CD4-positive, alpha-beta memory T cell (primary cell): ENCODE data around the gene ZFTA. TPM values are rescaled to one million over a fixed set of nuclear protein-coding genes. Genes with fewer than 3 reads are reported as not detected.
"Not testable (repeated sequence)": the region's sequence is repeated elsewhere in the genome, so short reads cannot be mapped to it uniquely, and the experiment has no call there.

Experiments
- CTCF ChIA-PET: fragments of 350-600 bp; sonication (Branson Sonifier 250); formaldehyde crosslinking; loops from one replicate; lab custom pipeline; 2021; ENCODE audit warnings: inconsistent platforms; ENCODE audit not compliant: partially characterized antibody; lab: Charles Lee
- POLR2A ChIA-PET: fragments of 350-600 bp; sonication (Branson Sonifier 250); formaldehyde crosslinking; loops from one replicate; lab custom pipeline; 2021; ENCODE audit not compliant: partially characterized antibody; lab: Charles Lee
- DNase-seq, 5 donors: peaks; one replicate each; pipeline versions ENCODE4 v3.0.0 to v3.0.0-alpha.2; 2020 to 2022; ENCODE audit warnings: mixed read lengths in 1 of 5
- H3K27ac ChIP-seq: one replicate; pipeline ENCODE4 v1.7.0; 2013; ENCODE audit warnings: low read depth, low read length
- H3K27me3 ChIP-seq: 2 replicates; pipeline ENCODE4 v1.7.0; 2013; ENCODE audit warnings: mild to moderate bottlenecking, low read length, moderate library complexity; ENCODE audit not compliant: insufficient read depth
- H3K36me3 ChIP-seq: 2 replicates; pipeline ENCODE4 v1.7.0; 2013; ENCODE audit warnings: mild to moderate bottlenecking, low read length, moderate library complexity; ENCODE audit not compliant: insufficient read depth
- H3K4me1 ChIP-seq: 2 replicates; pipeline ENCODE4 v1.7.0; 2013; ENCODE audit warnings: mild to moderate bottlenecking, low read length, moderate library complexity; ENCODE audit not compliant: insufficient read depth
- H3K4me3 ChIP-seq, 2 donors: one replicate each; pipeline ENCODE4 v1.7.0; 2013; ENCODE audit warnings: low read length in 2 of 2, mild to moderate bottlenecking in 1 of 2
- H3K9me3 ChIP-seq, 2 donors: one replicate each; pipeline ENCODE4 v1.7.0; 2013; ENCODE audit warnings: low read length in 2 of 2, control low read depth in 1 of 2; ENCODE audit not compliant: control insufficient read depth in 1 of 2
- H3K27ac Mint-ChIP-seq, 7 donors: one replicate each; pipeline ENCODE4 v1.8.0; 2020 to 2021; ENCODE audit warnings: mixed read lengths in 7 of 7, mild to moderate bottlenecking in 6 of 7, inconsistent platforms in 3 of 7, moderate library complexity in 3 of 7
- H3K27me3 Mint-ChIP-seq, 2 donors: one replicate each; pipeline ENCODE4 v1.8.0; 2020 to 2021; ENCODE audit warnings: mixed read lengths in 2 of 2
- H3K36me3 Mint-ChIP-seq, 2 donors: one replicate each; pipeline ENCODE4 v1.8.0; 2020 to 2021; ENCODE audit warnings: mixed read lengths in 2 of 2, inconsistent platforms in 1 of 2, mild to moderate bottlenecking in 1 of 2
- H3K4me1 Mint-ChIP-seq, 4 donors: one replicate each; pipeline ENCODE4 v1.8.0; 2020 to 2021; ENCODE audit warnings: mixed read lengths in 4 of 4, mild to moderate bottlenecking in 1 of 4
- H3K4me3 Mint-ChIP-seq, 8 donors: one replicate each; pipeline ENCODE4 v1.8.0; 2020 to 2021; ENCODE audit warnings: mixed read lengths in 8 of 8, mild to moderate bottlenecking in 7 of 8, moderate library complexity in 6 of 8, inconsistent platforms in 3 of 8
- H3K9me3 Mint-ChIP-seq, 8 donors: one replicate each; pipeline ENCODE4 v1.8.0; 2020 to 2021; ENCODE audit warnings: mixed read lengths in 8 of 8, mild to moderate bottlenecking in 5 of 8, inconsistent platforms in 3 of 8, moderate library complexity in 1 of 8
- intact Hi-C: fragments of 100-400 bp; cut with micrococcal nuclease; formaldehyde crosslinking; loops from one replicate; pipeline ENCODE4 v1.15.1; 2023
- polyA plus RNA-seq, 2 donors: library from polyadenylated mRNA; unstranded; fragments of 300-500 nt; fragmentation: Illumina TruSeq; gene quantifications; one replicate each; pipeline ENCODE4 v1.2.3, GENCODE V29; 2021
- total RNA-seq, 2 experiments: library from RNA; stranded (reverse); gene quantifications; one replicate each; pipeline ENCODE4 v1.2.3, GENCODE V29; 2021

The ZFTA gene
- total and polyA plus RNA-seq, 4 experiments from 2014 or later: 0.06 to 1.7 (median 1.4) TPM; not detected in 1

DNA sequence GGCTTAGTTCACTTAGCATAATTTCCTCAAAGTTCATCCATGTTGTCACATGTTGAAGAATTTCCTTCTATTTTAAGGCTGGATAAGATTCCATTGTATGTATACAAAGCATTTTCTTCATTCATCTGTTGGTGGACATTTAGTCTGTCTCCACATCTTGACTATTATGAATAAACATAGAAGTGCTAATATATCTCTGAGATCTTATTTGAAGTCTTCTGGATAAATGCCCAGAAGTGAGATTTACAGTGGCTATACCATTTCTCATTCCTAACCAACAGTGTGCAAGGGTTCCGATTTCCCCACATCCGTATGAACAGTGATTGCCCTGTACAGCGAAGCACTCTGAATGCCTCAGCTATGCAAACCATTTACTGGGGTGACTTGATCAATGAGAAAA, 6.6 kb upstream of the ZFTA start:
- POLR2A ChIA-PET: no interaction called here
- intact Hi-C loops: no loop called here
- no peaks in the 10 kb centered on the region for H3K9me3 Mint-ChIP-seq
- no peak for DNase-seq
- Histone ChIP-seq H3K4me3 (no peak overlapping the region), H3K4me1 (no peaks in the 10 kb centered on the region), H3K27ac (no peak overlapping the region), H3K27me3 (peaks cover under 1% of the 10 kb centered on the region), H3K9me3 (no peaks in the 10 kb centered on the region), H3K36me3 (no peaks in the 10 kb centered on the region)
- no peak overlapping the region for H3K4me3 Mint-ChIP-seq
- H3K36me3 Mint-ChIP-seq: no peaks in the 10 kb centered on the region
- CTCF ChIA-PET: no interaction called here
- H3K27me3 Mint-ChIP-seq: peaks cover 8 to 12% of the 10 kb centered on the region in 2 donors
- H3K4me1 Mint-ChIP-seq: peaks cover 0 to under 1% (median 0%) of the 10 kb centered on the region in 4 donors
- no peak overlapping the region for H3K27ac Mint-ChIP-seq

DNA sequence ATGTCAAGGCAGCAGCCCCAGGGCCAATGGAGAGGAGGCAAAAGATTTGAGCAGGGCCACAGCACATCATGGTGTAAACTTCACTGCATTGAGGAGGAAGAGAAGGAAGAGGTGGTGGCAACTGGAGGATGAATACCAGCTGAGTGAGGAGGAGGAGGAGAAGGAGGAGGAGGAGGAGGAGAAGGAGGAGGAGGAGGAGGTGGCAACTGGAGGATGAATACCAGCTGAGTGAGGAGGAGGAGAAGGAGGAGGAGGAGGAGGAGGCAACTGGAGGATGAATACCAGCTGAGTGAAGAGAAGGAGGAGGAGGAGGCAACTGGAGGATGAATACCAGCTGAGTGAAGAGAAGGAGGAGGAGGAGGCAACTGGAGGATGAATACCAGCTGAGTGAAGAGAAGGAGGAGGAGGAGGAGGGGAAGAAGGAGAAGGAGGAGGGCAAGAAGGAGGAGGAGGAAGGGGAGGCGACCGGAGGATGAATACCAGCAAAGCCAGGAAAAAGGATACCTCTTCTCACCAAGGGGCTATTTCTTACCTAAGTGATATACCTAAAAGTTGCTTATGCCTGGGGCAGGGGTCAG, 3.3 kb upstream of the ZFTA start:
- POLR2A ChIA-PET: not testable (repeated sequence)
- H3K27me3 Mint-ChIP-seq: peaks cover 4 to 17% of the 10 kb centered on the region in 2 donors

DNA sequence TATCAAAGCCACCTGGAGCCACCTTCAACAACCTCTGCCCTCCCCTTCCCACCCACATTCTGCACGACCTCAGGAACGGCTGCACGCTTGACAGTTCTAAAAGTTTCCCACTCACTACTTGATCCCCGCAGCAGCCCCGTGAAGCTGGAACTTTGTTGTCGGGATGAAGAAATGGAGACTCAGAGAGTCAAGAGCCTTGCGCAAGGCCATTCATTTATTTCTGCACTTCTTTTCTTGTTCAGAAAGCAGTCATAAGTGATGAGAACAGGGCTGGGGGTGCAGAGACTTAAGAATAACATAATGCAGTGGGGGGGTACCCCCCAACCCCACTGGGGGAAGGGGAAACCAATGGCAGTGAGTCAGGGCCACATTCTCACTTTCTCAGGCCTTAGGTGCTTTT, 2.2 kb upstream of the ZFTA start:
- DNase-seq: no peak
- intact Hi-C loops: no loop called here
- no peak overlapping the region for H3K4me3 ChIP-seq
- peaks cover 0 to 2% (median 0%) of the 10 kb centered on the region in 8 donors for H3K9me3 Mint-ChIP-seq
- H3K4me3 Mint-ChIP-seq: peak overlapping the region in 2 of 8 donors; percentile 59 to 68
- no peak overlapping the region for H3K27ac Mint-ChIP-seq
- peaks cover 3 to 18% (median 7%) of the 10 kb centered on the region in 4 donors for H3K4me1 Mint-ChIP-seq
- H3K27ac ChIP-seq: no peak overlapping the region
- peaks cover 6% of the 10 kb centered on the region for H3K27me3 ChIP-seq
- H3K4me1 ChIP-seq: peaks cover 13% of the 10 kb centered on the region
- ChIA-PET CTCF (no interaction called here), POLR2A (no interaction called here)
- H3K9me3 ChIP-seq: no peaks in the 10 kb centered on the region
- peaks cover 4 to 14% of the 10 kb centered on the region in 2 donors for H3K27me3 Mint-ChIP-seq
- H3K36me3 Mint-ChIP-seq: peaks cover 0 to 6% of the 10 kb centered on the region in 2 donors
- H3K36me3 ChIP-seq: no peaks in the 10 kb centered on the region

More for the DNA sequence above, 3.3 kb upstream of the ZFTA start:
- H3K4me3 Mint-ChIP-seq, CTCF ChIA-PET, H3K36me3 Mint-ChIP-seq, H3K9me3 Mint-ChIP-seq, H3K36me3 ChIP-seq, H3K27ac Mint-ChIP-seq, H3K27ac ChIP-seq, H3K27me3 ChIP-seq, DNase-seq, intact Hi-C loops, H3K9me3 ChIP-seq, H3K4me3 ChIP-seq: not testable (repeated sequence)
- H3K4me1 Mint-ChIP-seq: peaks cover 3 to 14% (median 7%) of the 10 kb centered on the region in 4 donors
- peaks cover 13% of the 10 kb centered on the region for H3K4me1 ChIP-seq

DNA sequence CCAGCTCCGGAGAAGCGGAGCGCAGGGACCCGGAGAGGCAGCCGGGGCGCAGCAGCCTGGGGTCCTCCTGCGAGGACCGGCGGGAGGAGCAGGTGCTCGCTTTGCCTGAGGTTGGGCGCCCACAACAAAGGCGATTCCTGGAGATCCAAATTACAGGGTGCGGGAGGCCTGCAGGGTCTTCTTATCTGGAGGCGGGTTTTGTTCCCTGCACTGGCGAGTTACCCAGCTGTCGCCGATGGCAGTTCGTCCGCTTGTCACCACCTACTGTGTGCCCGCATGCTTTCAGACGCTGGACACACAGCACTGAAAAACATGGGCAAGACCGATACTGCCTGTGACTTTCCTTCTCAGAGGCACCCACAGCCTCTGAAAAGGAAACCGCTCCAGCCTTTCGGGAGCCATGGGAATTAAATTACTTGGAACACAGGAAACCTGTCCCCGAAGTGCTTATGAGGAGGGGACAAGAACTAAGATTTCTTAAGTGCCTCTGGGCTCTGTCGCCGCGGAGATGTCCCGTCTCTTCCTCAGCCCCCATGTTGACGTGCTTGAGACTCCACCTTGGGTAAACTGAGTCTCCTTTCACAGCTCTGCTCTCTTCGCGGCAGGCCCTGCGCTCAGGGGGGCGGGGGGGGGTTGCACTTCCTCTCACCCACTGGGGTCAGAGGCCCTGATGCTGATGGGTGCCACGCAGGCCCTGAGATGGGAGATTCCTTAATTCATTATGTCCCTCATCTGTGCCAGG, 1.3 kb upstream of the ZFTA start:
- peaks cover 0 to 6% of the 10 kb centered on the region in 2 donors for H3K36me3 Mint-ChIP-seq
- peak overlapping the region; percentile 72 to 86 (median 76) for H3K4me3 Mint-ChIP-seq
- peaks cover 0 to 2% (median 0%) of the 10 kb centered on the region in 8 donors for H3K9me3 Mint-ChIP-seq
- H3K27ac ChIP-seq: no peak overlapping the region
- intact Hi-C loops: loop anchor here (5.0 kb wide), 1 partner anchor 67 kb away; the partner anchor contains the start of gene MARK2
- peak overlapping the region in 1 of 2 donors; percentile 28 for H3K4me3 ChIP-seq
- POLR2A ChIA-PET: interaction anchor here (0.6 kb wide), 1 partner anchor 30 kb away, joined by 5 read pairs; no protein-coding TSS in a partner anchor
- DNase-seq: peak in 1 of 5 donors; percentile 1
- no peaks in the 10 kb centered on the region for H3K36me3 ChIP-seq
- CTCF ChIA-PET: interaction anchor here (0.6 to 1.3 kb wide), 4 partner anchors 14 to 178 kb away, joined by 3 to 4 read pairs (median 3); no protein-coding TSS in a partner anchor
- H3K27ac Mint-ChIP-seq: peak overlapping the region in 1 of 7 donors; percentile 46
- peaks cover 6% of the 10 kb centered on the region for H3K27me3 ChIP-seq
- peaks cover 13% of the 10 kb centered on the region for H3K4me1 ChIP-seq
- peaks cover 4 to 14% of the 10 kb centered on the region in 2 donors for H3K27me3 Mint-ChIP-seq
- H3K4me1 Mint-ChIP-seq: peaks cover 3 to 18% (median 7%) of the 10 kb centered on the region in 4 donors
- H3K9me3 ChIP-seq: no peaks in the 10 kb centered on the region

DNA sequence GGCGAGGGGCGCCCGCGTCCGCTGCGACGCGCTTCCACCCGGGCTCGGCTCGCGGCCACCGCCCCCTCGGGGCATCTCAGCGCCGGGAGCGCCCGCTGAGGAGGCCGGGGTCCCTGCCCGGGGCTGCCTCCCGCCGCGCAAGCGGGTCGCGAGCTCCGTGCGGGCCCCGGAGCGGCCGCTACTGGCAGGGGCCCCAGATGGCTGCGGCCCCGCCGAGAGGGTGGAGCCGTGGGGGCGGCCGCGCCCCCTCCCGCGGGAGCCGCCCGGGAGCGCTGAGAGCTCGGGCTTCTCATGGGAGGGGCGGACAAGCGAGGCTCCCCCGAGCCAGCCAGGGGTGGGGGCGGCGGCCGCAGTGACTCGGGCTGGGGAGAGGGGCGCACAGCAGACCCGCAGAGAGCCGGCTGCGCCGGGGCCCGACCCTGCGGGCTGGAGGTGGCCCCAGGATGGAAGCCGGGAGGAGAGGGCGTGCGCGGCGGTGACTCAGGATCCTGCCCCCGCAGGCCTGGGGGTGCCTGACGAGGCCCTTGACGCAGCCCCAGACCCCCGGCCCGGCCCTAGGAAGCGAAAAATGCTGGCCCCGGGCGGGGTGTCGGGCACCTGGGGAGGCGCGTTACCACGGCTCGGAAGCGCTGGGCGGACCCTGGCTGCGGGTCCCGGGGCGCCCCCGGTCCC, 603 bp upstream of the ZFTA start:
- peaks cover 3 to 18% (median 7%) of the 10 kb centered on the region in 4 donors for H3K4me1 Mint-ChIP-seq

DNA sequence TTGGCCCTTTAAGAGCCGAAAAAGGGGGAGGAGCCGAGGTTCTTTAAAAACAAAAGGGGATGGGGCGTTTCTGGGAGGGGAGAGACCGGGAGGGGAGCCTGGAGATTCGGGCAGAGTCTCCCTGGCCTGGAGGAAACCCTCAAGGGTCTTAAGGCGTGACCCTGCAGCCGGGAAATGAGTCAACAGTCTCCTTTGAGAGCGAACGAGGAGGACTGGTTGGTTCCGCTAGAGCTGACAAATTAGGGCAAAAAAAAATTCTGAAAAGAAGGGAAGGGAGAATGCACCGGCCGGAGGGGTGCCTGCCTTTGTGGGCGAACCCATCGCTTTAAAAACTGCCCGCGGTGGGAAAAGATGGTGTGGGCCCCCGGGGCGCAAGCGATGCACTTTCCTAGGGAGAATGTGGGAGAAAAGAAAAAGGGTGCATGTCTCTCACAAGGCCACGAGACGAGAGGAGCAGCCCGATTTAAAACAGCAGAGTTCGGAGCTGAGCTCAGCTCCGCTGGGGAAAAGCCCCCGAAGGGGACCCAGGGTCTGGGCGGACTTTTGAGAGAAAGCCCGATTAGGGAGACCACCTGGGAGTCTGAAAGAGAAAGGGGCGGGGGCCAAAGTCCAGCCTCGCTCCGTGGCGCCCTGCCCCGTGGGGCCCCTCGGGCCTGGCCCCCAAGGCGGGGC, 874 bp downstream of the ZFTA start:
- peak; percentile 19 to 58 (median 34) for DNase-seq
- Histone ChIP-seq H3K4me1 (peaks cover 13% of the 10 kb centered on the region), H3K36me3 (no peaks in the 10 kb centered on the region), H3K27ac (peak overlapping the region; percentile 8), H3K27me3 (peaks cover 6% of the 10 kb centered on the region), H3K4me3 (peak overlapping the region; percentile 83 to 94), H3K9me3 (no peaks in the 10 kb centered on the region)
- H3K36me3 Mint-ChIP-seq: peaks cover 0 to 6% of the 10 kb centered on the region in 2 donors
- ChIA-PET POLR2A (interaction anchor here (0.8 to 1.5 kb wide), 6 partner anchors 70 to 926 kb away, joined by 3 to 5 read pairs (median 4); partner anchors contain the start of genes ATL3 and MARK2), CTCF (interaction anchor here (0.6 to 2.9 kb wide), 14 partner anchors 12 to 385 kb away, joined by 3 to 10 read pairs (median 4); partner anchors contain the start of genes ATL3 and MARK2)
- peaks cover 2 to 14% of the 10 kb centered on the region in 2 donors for H3K27me3 Mint-ChIP-seq
- peaks cover 0 to 2% (median 0%) of the 10 kb centered on the region in 8 donors for H3K9me3 Mint-ChIP-seq
- H3K4me3 Mint-ChIP-seq: peak overlapping the region; percentile 87 to 100 (median 94)
- H3K27ac Mint-ChIP-seq: peak overlapping the region; percentile 69 to 94 (median 83)
- H3K4me1 Mint-ChIP-seq: peaks cover 3 to 18% (median 7%) of the 10 kb centered on the region in 4 donors
- intact Hi-C loops: loop anchor here (1.0 to 5.0 kb wide), 4 partner anchors 70 to 386 kb away; partner anchors contain the start of gene MARK2

More for the DNA sequence above, 603 bp upstream of the ZFTA start:
- peaks cover 13% of the 10 kb centered on the region for H3K4me1 ChIP-seq
- H3K9me3 ChIP-seq: no peaks in the 10 kb centered on the region
- H3K4me3 Mint-ChIP-seq: no peak overlapping the region
- peak overlapping the region in 1 of 2 donors; percentile 28 for H3K4me3 ChIP-seq
- peaks cover 6% of the 10 kb centered on the region for H3K27me3 ChIP-seq
- CTCF ChIA-PET: interaction anchor here (0.6 to 1.3 kb wide), 5 partner anchors 13 to 179 kb away, joined by 3 to 4 read pairs (median 3); no protein-coding TSS in a partner anchor
- POLR2A ChIA-PET: interaction anchor here (1.2 to 1.4 kb wide), 2 partner anchors 98 to 206 kb away, joined by 3 to 4 read pairs; partner anchors contain the start of gene ATL3
- H3K36me3 ChIP-seq: no peaks in the 10 kb centered on the region
- peaks cover 0 to 6% of the 10 kb centered on the region in 2 donors for H3K36me3 Mint-ChIP-seq
- intact Hi-C loops: loop anchor here (5.0 kb wide), 1 partner anchor 68 kb away; the partner anchor contains the start of gene MARK2
- no peak overlapping the region for H3K27ac ChIP-seq
- peaks cover 4 to 14% of the 10 kb centered on the region in 2 donors for H3K27me3 Mint-ChIP-seq
- H3K9me3 Mint-ChIP-seq: peaks cover 0 to 2% (median 0%) of the 10 kb centered on the region in 8 donors
- DNase-seq: peak; percentile 16 to 44 (median 20)
- H3K27ac Mint-ChIP-seq: no peak overlapping the region
